HG02970 (cell line): Measurements from ENCODE around the gene MCTP2.

ENCODE experiments used
- ATAC-seq: cut with Tn5 transposase; IDR thresholded peaks from one replicate; pipeline ENCODE4 v1.9.1; 2021; ENCODE audit warnings: mild to moderate bottlenecking, moderate library complexity, moderate number of reproducible peaks; ENCODE audit not compliant: unreplicated experiment, low FRiP score

MCTP2 gene

DNA sequence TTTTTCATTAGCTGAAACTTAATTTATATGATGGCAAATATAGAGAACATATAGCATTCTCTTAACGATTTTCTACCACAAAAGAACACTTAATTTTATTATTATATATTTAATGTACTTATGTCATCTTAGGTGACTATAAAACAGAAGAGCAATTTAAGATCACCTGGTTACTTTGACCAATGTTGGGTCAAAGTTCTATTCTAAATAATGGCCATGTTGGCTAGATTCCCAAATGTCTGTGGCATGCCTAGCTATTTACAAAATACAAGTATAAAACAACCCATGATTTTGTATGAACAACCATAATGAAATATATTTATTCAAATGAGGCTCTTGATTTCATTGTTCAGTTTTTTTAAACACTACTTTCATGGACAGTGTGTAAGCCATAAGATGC, 200.9 kb downstream of the MCTP2 start:
- no peak for ATAC-seq

GRCh38 chr15:94439158-94439557, 207.8 kb downstream of the MCTP2 start:
- no peak for ATAC-seq

DNA sequence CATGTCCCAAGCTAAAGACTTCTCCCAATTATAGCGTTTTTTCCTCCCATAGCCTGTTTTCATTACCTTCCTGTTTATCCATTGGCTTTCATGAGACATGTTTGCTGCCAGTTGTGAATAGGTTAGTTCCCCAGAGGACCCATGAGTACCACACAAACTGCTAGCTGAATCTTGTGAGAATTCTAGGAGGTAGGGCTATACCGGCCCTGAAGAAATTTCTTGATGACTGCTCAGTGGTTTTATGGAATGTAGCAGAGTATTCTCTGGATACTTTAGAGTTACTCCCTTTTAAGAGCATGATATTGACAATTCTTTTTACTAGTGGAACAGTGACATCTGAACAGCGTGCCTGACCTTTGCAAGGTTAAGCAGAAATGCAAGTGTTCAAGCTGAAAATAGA, 210.4 kb downstream of the MCTP2 start:
- ATAC-seq, result no peak

GRCh38 chr15:94442480-94442879, 211.1 kb downstream of the MCTP2 start:
- no peak for ATAC-seq

GRCh38 chr15:94443186-94443585, 211.8 kb downstream of the MCTP2 start:
- no peak for ATAC-seq

- ATAC-seq, result no peak
Observed at GRCh38 chr15:94445566-94446160, 214.3 kb downstream of the MCTP2 start.

- ATAC-seq, result no peak
Observed at GRCh38 chr15:94446441-94446840, 215.1 kb downstream of the MCTP2 start.

DNA sequence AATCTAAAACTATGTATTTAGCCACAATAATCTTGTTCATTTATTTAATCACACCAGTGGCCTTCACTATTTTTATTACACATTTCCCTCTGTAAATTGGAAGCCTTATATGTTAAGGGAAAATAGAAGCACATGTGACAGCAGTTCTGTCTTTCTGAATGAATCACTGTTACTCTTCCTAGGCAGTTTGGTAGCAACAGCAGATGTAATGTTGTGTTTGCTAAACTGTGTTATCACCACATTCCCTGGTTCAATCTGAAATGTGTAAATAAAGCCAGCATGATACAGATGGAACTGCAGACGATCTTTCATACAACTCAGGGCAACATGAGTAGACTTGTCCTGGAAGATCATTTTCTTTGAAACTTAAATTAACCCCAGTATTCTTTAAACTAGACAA, 220.1 kb downstream of the MCTP2 start:
- ATAC-seq, result no peak

- no peak for ATAC-seq
Observed at GRCh38 chr15:94453227-94453988, 222.0 kb downstream of the MCTP2 start.

- ATAC-seq, result no peak
Observed at GRCh38 chr15:94455297-94455696, 223.9 kb downstream of the MCTP2 start.

DNA sequence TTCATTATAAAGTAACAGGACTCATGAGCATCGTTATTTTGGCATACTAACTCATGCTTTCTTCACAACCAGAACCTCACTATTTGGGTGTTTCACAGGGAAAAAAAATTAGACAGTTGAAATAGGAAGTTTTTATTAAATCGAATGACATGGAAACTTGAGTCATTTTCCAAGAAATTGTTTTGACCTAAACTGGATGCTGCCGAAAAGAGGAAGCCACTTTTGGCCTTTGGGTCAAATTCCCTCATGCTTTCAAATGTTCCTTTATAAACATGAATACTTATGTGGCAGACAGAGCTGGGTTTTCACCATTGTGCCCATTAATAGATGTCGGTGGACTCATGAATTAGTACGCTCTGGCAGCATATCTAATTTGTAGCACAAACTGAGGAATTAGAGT, 224.9 kb downstream of the MCTP2 start:
- no peak for ATAC-seq

GRCh38 chr15:94457661-94458060, 226.3 kb downstream of the MCTP2 start:
- ATAC-seq, result no peak

- ATAC-seq, result no peak
Observed at GRCh38 chr15:94460624-94461023, 229.3 kb downstream of the MCTP2 start.

GRCh38 chr15:94467034-94467433, 235.7 kb downstream of the MCTP2 start:
- ATAC-seq, result no peak

- no peak for ATAC-seq
Observed at GRCh38 chr15:94470492-94470891, 239.1 kb downstream of the MCTP2 start.

DNA sequence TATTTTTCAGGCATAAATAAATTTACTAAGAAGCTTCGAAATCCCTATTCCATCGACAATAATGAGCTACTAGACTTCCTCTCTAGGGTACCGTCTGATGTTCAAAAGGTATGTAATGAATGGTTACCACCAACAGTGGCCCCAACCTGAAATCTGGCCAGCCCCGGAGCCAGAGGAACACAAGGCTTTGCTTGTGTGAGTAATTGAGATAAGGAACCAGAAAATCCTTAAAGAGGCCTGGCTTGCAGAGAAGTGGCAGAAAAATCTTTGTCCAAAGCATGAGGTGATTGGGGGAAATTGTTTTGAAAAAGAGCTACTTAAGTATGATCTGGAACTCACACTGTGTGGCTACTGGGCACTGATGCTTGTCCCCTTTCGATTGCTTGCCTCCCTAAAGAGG, 245.3 kb downstream of the MCTP2 start:
- ATAC-seq, result no peak

GRCh38 chr15:94477913-94478553, 246.7 kb downstream of the MCTP2 start:
- ATAC-seq, result no peak

GRCh38 chr15:94478763-94479162, 247.4 kb downstream of the MCTP2 start:
- ATAC-seq, result no peak

- ATAC-seq, result no peak
Observed at GRCh38 chr15:94480289-94480834, 249.0 kb downstream of the MCTP2 start.

DNA sequence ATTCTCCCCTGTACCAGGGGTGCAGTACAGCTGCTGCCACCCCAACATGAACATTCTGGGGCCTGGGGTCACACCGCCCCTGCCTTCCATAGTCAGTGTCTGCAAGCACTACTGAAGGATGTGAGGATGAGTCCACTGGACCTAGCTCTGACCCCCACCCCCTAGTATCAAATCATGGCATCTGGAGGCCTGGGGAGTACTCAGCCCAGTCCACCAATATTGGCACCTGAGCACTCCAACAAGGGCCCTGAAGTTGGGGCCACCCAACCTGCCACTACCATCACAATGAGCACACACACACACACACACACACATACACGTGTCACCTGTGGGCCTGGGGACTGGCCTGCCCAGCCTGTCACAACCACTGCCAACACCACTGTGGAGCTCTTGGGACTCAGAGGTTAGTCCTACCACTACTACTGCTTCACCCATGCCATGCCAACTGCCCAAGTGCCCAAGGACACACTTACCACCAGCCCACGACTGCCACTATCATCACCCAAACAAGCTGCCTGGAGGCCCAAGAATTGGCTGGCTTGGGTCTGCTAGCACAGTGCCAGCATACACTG, 253.9 kb downstream of the MCTP2 start:
- ATAC-seq, result no peak

DNA sequence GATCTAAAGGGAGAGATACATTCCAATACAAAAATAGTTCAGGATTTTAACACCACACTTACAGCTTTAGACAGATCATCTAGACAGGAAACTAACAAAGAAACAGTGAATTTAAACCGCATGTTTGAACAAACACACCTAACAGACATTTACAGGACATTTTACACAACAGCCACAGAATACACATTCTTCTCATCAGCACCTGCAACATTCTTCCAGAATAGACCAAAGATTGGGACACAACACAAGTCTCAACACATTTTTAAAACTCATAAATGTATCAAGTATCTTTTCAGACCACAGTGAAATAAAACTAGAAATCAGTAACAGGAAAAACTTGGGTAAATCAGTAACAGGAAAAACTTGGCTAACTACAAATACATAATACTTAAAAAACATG, 256.3 kb downstream of the MCTP2 start:
- ATAC-seq, result no peak
